ENCODE data around the gene LRRFIP2. TPM values are rescaled to one million over a fixed set of nuclear protein-coding genes. Genes with fewer than 3 reads are reported as not detected.
"Not testable (repeated sequence)": the region's sequence is repeated elsewhere in the genome, so short reads cannot be mapped to it uniquely, and the experiment has no call there.

The LRRFIP2 gene
- total RNA-seq, 1 donor from 2014 or later: 54.0 TPM

GRCh38 chr3:37071921-37072320 is 102.5 kb downstream of the LRRFIP2 start:
- DNase-seq (ENCODE audit: low spot score): no peak

- no peak for DNase-seq (ENCODE audit: low spot score)
These were observed 106.4 kb downstream of the LRRFIP2 start for GRCh38 chr3:37068031-37068430.

GRCh38 chr3:37067577-37067976 is 106.8 kb downstream of the LRRFIP2 start:
- DNase-seq (ENCODE audit: low spot score): no peak

GRCh38 chr3:37064747-37065146 is 109.6 kb downstream of the LRRFIP2 start:
- no peak for DNase-seq (ENCODE audit: low spot score)

GRCh38 chr3:37058117-37058516 is 116.3 kb downstream of the LRRFIP2 start:
- DNase-seq (ENCODE audit: low spot score): no peak

GRCh38 chr3:37056826-37057225 is 117.6 kb downstream of the LRRFIP2 start:
- DNase-seq (ENCODE audit: low spot score): no peak

GRCh38 chr3:37055077-37055476 is 119.3 kb downstream of the LRRFIP2 start:
- DNase-seq (ENCODE audit: low spot score): not testable (repeated sequence)

GRCh38 chr3:37054370-37054769 is 120.0 kb downstream of the LRRFIP2 start:
- no peak for DNase-seq (ENCODE audit: low spot score)

GRCh38 chr3:37053753-37054152 is 120.6 kb downstream of the LRRFIP2 start:
- no peak for DNase-seq (ENCODE audit: low spot score)

- no peak for DNase-seq (ENCODE audit: low spot score)
These were observed 121.0 kb downstream of the LRRFIP2 start for GRCh38 chr3:37053337-37053736.

- no peak for DNase-seq (ENCODE audit: low spot score)
These were observed 121.5 kb downstream of the LRRFIP2 start for GRCh38 chr3:37052860-37053259.

- no peak for DNase-seq (ENCODE audit: low spot score)
These were observed 124.1 kb downstream of the LRRFIP2 start for GRCh38 chr3:37050282-37050681.

- DNase-seq (ENCODE audit: low spot score): not testable (repeated sequence)
These were observed 131.7 kb downstream of the LRRFIP2 start for GRCh38 chr3:37042712-37043111.

GRCh38 chr3:37041546-37042195 is 132.7 kb downstream of the LRRFIP2 start:
- no peak for DNase-seq (ENCODE audit: low spot score)

- no peak for DNase-seq (ENCODE audit: low spot score)
These were observed 134.2 kb downstream of the LRRFIP2 start for GRCh38 chr3:37040231-37040630.

GRCh38 chr3:37039161-37039846 is 135.1 kb downstream of the LRRFIP2 start:
- DNase-seq (ENCODE audit: low spot score): no peak

GRCh38 chr3:37037352-37037751 is 137.0 kb downstream of the LRRFIP2 start:
- no peak for DNase-seq (ENCODE audit: low spot score)

GRCh38 chr3:37032961-37033360 is 141.4 kb downstream of the LRRFIP2 start:
- DNase-seq (ENCODE audit: low spot score): peak; percentile 24

GRCh38 chr3:37031096-37031682 is 143.2 kb downstream of the LRRFIP2 start:
- no peak for DNase-seq (ENCODE audit: low spot score)

GRCh38 chr3:37030588-37030987 is 143.8 kb downstream of the LRRFIP2 start:
- no peak for DNase-seq (ENCODE audit: low spot score)

GRCh38 chr3:37029516-37030163 is 144.7 kb downstream of the LRRFIP2 start:
- DNase-seq (ENCODE audit: low spot score): no peak

- DNase-seq (ENCODE audit: low spot score): no peak
These were observed 145.3 kb downstream of the LRRFIP2 start for GRCh38 chr3:37029111-37029510.

GRCh38 chr3:37028329-37028728 is 146.1 kb downstream of the LRRFIP2 start:
- no peak for DNase-seq (ENCODE audit: low spot score)

Data from mucosa of gallbladder (tissue), 1 donor.